ENCODE results near the gene TBC1D30. TPM values are rescaled to one million over a fixed set of nuclear protein-coding genes. Genes with fewer than 3 reads are reported as not detected.
A peak's percentile ranks its signal among the peaks of the same experiment; 100 is the strongest.

Gene TBC1D30
- total RNA-seq, 1 experiment from 2014 or later = 10.8 TPM

- POLR2A ChIA-PET = no interaction called here
- TF ChIP-seq, protein P1, sequence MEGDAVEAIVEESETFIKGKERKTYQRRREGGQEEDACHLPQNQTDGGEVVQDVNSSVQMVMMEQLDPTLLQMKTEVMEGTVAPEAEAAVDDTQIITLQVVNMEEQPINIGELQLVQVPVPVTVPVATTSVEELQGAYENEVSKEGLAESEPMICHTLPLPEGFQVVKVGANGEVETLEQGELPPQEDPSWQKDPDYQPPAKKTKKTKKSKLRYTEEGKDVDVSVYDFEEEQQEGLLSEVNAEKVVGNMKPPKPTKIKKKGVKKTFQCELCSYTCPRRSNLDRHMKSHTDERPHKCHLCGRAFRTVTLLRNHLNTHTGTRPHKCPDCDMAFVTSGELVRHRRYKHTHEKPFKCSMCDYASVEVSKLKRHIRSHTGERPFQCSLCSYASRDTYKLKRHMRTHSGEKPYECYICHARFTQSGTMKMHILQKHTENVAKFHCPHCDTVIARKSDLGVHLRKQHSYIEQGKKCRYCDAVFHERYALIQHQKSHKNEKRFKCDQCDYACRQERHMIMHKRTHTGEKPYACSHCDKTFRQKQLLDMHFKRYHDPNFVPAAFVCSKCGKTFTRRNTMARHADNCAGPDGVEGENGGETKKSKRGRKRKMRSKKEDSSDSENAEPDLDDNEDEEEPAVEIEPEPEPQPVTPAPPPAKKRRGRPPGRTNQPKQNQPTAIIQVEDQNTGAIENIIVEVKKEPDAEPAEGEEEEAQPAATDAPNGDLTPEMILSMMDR (IDR thresholded peaks at IDR 0.05; ENCODE audit: insufficient read depth in 1 of 2, low read depth in 1 of 2, low read length in 1 of 2, severe bottlenecking in 1 of 2, unreplicated experiment in 1 of 2) = no peak
- Mint-ChIP-seq H3K27me3 (ENCODE audit: insufficient read depth, unreplicated experiment) (no peaks in the 10 kb centered on the region), H3K9me3 (ENCODE audit: unreplicated experiment) (no peaks in the 10 kb centered on the region), H3K4me1 (ENCODE audit: low read depth, unreplicated experiment) (no peaks in the 10 kb centered on the region), H3K4me3 (ENCODE audit: unreplicated experiment) (peak overlapping the region; percentile 68), H3K27ac (ENCODE audit: unreplicated experiment) (no peak overlapping the region), H3K36me3 (ENCODE audit: insufficient read depth, unreplicated experiment) (peaks cover 7% of the 10 kb centered on the region)
- DNase-seq = no peak
- Histone ChIP-seq H3K9me3 (no peaks in the 10 kb centered on the region), H3K27me3 (replicated peaks; ENCODE audit: control insufficient read depth, insufficient read depth, low read length) (no peaks in the 10 kb centered on the region), H3K36me3 (ENCODE audit: control insufficient read depth, insufficient read depth, low read length) (no peaks in the 10 kb centered on the region), H3K4me1 (no peaks in the 10 kb centered on the region), H3K4me3 (ENCODE audit: low read depth, low read length) (peak overlapping the region; percentile 46)
- CTCF ChIA-PET = no interaction called here
- no TSS peak for BruUV-seq (replicated peaks)
- intact Hi-C loops (cut with micrococcal nuclease; ENCODE audit: unreplicated experiment) = no loop called here
These were observed 935 bp downstream of the TBC1D30 start for GRCh38 chr12:64825143-64826021.

- ChIA-PET CTCF (no interaction called here), POLR2A (no interaction called here)
- H3K27me3 ChIP-seq (replicated peaks; ENCODE audit: control insufficient read depth, insufficient read depth, low read length) = no peaks in the 10 kb centered on the region
- H3K27ac Mint-ChIP-seq (ENCODE audit: unreplicated experiment) = no peak overlapping the region
- no peak overlapping the region for H3K4me3 ChIP-seq (ENCODE audit: low read depth, low read length)
- H3K27me3 Mint-ChIP-seq (ENCODE audit: insufficient read depth, unreplicated experiment) = no peaks in the 10 kb centered on the region
- peaks cover 7% of the 10 kb centered on the region for H3K36me3 Mint-ChIP-seq (ENCODE audit: insufficient read depth, unreplicated experiment)
- H3K9me3 ChIP-seq = no peaks in the 10 kb centered on the region
- no TSS peak for BruUV-seq (replicated peaks)
- intact Hi-C loops (cut with micrococcal nuclease; ENCODE audit: unreplicated experiment) = no loop called here
- TF ChIP-seq, protein P1 (IDR thresholded peaks at IDR 0.05; ENCODE audit: insufficient read depth in 1 of 2, low read depth in 1 of 2, low read length in 1 of 2, severe bottlenecking in 1 of 2, unreplicated experiment in 1 of 2) = no peak
- H3K9me3 Mint-ChIP-seq (ENCODE audit: unreplicated experiment) = no peaks in the 10 kb centered on the region
- no peak overlapping the region for H3K4me3 Mint-ChIP-seq (ENCODE audit: unreplicated experiment)
- no peak for DNase-seq
- H3K36me3 ChIP-seq (ENCODE audit: control insufficient read depth, insufficient read depth, low read length) = no peaks in the 10 kb centered on the region
- no peaks in the 10 kb centered on the region for H3K4me1 Mint-ChIP-seq (ENCODE audit: low read depth, unreplicated experiment)
- H3K4me1 ChIP-seq = no peaks in the 10 kb centered on the region
These were observed 1.8 kb downstream of the TBC1D30 start for GRCh38 chr12:64826234-64826633.

DNA sequence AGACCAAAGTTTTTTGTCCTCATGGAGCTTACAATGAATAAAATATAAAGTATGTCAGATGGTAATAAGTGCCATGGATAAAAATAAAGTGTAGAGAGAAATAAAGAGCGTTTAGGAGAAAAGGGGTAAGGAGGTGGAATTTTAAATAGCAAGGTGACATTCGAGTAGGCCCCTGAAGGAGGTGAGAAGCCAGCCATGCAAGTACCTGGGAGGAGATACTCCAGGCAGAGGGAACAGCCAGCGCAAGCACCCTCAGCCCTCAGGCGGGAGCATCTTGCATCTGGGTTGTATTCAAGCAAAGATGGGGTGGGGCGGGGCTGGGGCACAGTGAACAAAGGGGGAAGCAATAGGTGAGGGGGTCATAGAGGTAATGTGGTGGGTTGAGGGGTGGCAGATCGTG is 4.3 kb downstream of the TBC1D30 start:
- BruUV-seq (replicated peaks) = no TSS peak
- CTCF ChIA-PET = no interaction called here
- no peak for DNase-seq

More for the DNA sequence above, 4.3 kb downstream of the TBC1D30 start:
- H3K9me3 Mint-ChIP-seq (ENCODE audit: unreplicated experiment) = no peaks in the 10 kb centered on the region
- H3K4me1 Mint-ChIP-seq (ENCODE audit: low read depth, unreplicated experiment) = no peaks in the 10 kb centered on the region
- intact Hi-C loops (cut with micrococcal nuclease; ENCODE audit: unreplicated experiment) = no loop called here
- TF ChIP-seq, protein P1 (IDR thresholded peaks at IDR 0.05; ENCODE audit: insufficient read depth in 1 of 2, low read depth in 1 of 2, low read length in 1 of 2, severe bottlenecking in 1 of 2, unreplicated experiment in 1 of 2) = no peak
- no peak overlapping the region for H3K4me3 Mint-ChIP-seq (ENCODE audit: unreplicated experiment)
- H3K27me3 Mint-ChIP-seq (ENCODE audit: insufficient read depth, unreplicated experiment) = no peaks in the 10 kb centered on the region
- POLR2A ChIA-PET = no interaction called here
- Histone ChIP-seq H3K9me3 (no peaks in the 10 kb centered on the region), H3K4me3 (ENCODE audit: low read depth, low read length) (no peak overlapping the region), H3K36me3 (ENCODE audit: control insufficient read depth, insufficient read depth, low read length) (no peaks in the 10 kb centered on the region; the same call in 1 of the 2 replicates), H3K4me1 (no peaks in the 10 kb centered on the region), H3K27me3 (replicated peaks; ENCODE audit: control insufficient read depth, insufficient read depth, low read length) (no peaks in the 10 kb centered on the region)
- no peak overlapping the region for H3K27ac Mint-ChIP-seq (ENCODE audit: unreplicated experiment)
- peaks cover 7% of the 10 kb centered on the region for H3K36me3 Mint-ChIP-seq (ENCODE audit: insufficient read depth, unreplicated experiment)

Measured in Caco-2 (cell line).